IMR-90 (cell line): ENCODE measurements around the gene RNGTT.

ENCODE experiments used
- CEBPB ChIP-seq: IDR thresholded peaks from 2 replicates; pipeline ENCODE4 v1.6.1; 2012; ENCODE audit warnings: low read depth, low read length, improper control_type of control experiment
- CTCF ChIP-seq: conservative IDR thresholded peaks from 2 replicates; pipeline ENCODE4 v1.5.1; 2012; ENCODE audit warnings: mild to moderate bottlenecking, low read depth, low read length, improper control_type of control experiment
- ELK1 ChIP-seq: fragments of 150-350 bp; IDR thresholded peaks from 2 replicates; pipeline ENCODE4 v1.6.1; 2016; ENCODE audit warnings: low read depth, mild to moderate bottlenecking, low read length, moderate library complexity, borderline replicate concordance
- MXI1 ChIP-seq: IDR thresholded peaks from 2 replicates; pipeline ENCODE4 v1.6.1; 2012; ENCODE audit warnings: low read depth, mild to moderate bottlenecking, low read length, moderate library complexity, borderline replicate concordance
- POLR2A ChIP-seq: IDR thresholded peaks from 2 replicates; pipeline ENCODE4 v1.6.1; 2012; ENCODE audit warnings: mild to moderate bottlenecking, low read depth, low read length
- RAD21 ChIP-seq: IDR thresholded peaks from 2 replicates; pipeline ENCODE4 v1.6.1; 2012; ENCODE audit warnings: low read length, improper control_type of control experiment
- RCOR1 ChIP-seq: IDR thresholded peaks from 2 replicates; pipeline ENCODE4 v1.6.1; 2012; ENCODE audit warnings: mild to moderate bottlenecking, low read length, improper control_type of control experiment; ENCODE audit not compliant: insufficient replicate concordance
- USF2 ChIP-seq: fragments of 150-350 bp; IDR thresholded peaks from 2 replicates; pipeline ENCODE4 v1.6.1; 2017; ENCODE audit warnings: mild to moderate bottlenecking, antibody characterized with exemption, low read length, low read depth

- TF ChIP-seq USF2 (no peak), POLR2A (no peak), CTCF (no peak), RAD21 (no peak), CEBPB (no peak), MXI1 (no peak), RCOR1 (no peak), ELK1 (no peak)
Measured at GRCh38 chr6:88605271-88605670, 358.1 kb downstream of the RNGTT start.
